Kidney (tissue), 14 donors: ENCODE measurements around the gene NTRK1. TPM values are rescaled to one million over a fixed set of nuclear protein-coding genes. Genes with fewer than 3 reads are reported as not detected.

Experiments
- DNase-seq, 5 donors: peaks; one replicate each; pipeline ENCODE4 v3.0.0-alpha.2; 2013 to 2020
- FAIRE-seq: peaks from 2 replicates; lab custom pipeline; 2012; peaks lifted over from hg19 to GRCh38; lab: Jason Lieb, UNC
- H3K27ac ChIP-seq, 2 donors: one replicate each; pipeline ENCODE4 v1.7.0; 2013; ENCODE audit warnings: low read depth in 2 of 2, low read length in 2 of 2, inconsistent platforms in 1 of 2
- H3K27me3 ChIP-seq: one replicate; pipeline ENCODE4 v1.7.1; 2013; ENCODE audit warnings: low read length, inconsistent platforms; ENCODE audit not compliant: control insufficient read depth, insufficient read depth
- H3K36me3 ChIP-seq, 3 donors: one replicate each; pipeline versions ENCODE4 v1.7.0 to v1.7.1; 2013; ENCODE audit warnings: low read length in 3 of 3, control low read depth in 1 of 3, inconsistent platforms in 1 of 3; ENCODE audit not compliant: insufficient read depth in 3 of 3, control insufficient read depth in 2 of 3
- H3K4me1 ChIP-seq, 3 donors: one replicate each; pipeline versions ENCODE4 v1.7.0 to v1.7.1; 2013; ENCODE audit warnings: low read length in 3 of 3, inconsistent platforms in 1 of 3, low read depth in 1 of 3; ENCODE audit not compliant: control insufficient read depth in 2 of 3, insufficient read depth in 2 of 3
- H3K4me3 ChIP-seq, 3 donors: one replicate each; pipeline versions ENCODE4 v1.7.0 to v1.8.1; 2013; ENCODE audit warnings: low read length in 3 of 3, control low read depth in 1 of 3, inconsistent platforms in 1 of 3
- H3K9ac ChIP-seq, 3 donors: one replicate each; pipeline versions ENCODE4 v1.7.0 to v1.7.1; 2013; ENCODE audit warnings: low read length in 3 of 3, control low read depth in 1 of 3, inconsistent platforms in 1 of 3
- H3K9me3 ChIP-seq, 3 donors: one replicate each; pipeline versions ENCODE4 v1.7.0 to v1.7.1; 2013; ENCODE audit warnings: low read length in 3 of 3, control low read depth in 1 of 3, inconsistent platforms in 1 of 3; ENCODE audit not compliant: control insufficient read depth in 2 of 3, insufficient read depth in 1 of 3
- CTCF ChIP-seq: IDR thresholded peaks from 3 replicates; pipeline ENCODE4 v1.5.1; 2012; ENCODE audit warnings: mild to moderate bottlenecking, moderate library complexity, borderline replicate concordance; ENCODE audit not compliant: insufficient read depth; ENCODE audit errors: extremely low read depth
- intact Hi-C: fragments of 100-400 bp; cut with DNase I; formaldehyde crosslinking; loops from one replicate; pipeline ENCODE4 v1.11.1; 2022
- polyA plus RNA-seq: library from polyadenylated mRNA; stranded (reverse); fragments of 350-450 nt; fragmentation: Illumina TruSeq; extraction: RNeasy Lipid Tissue Mini Kit (QIAGEN cat#74804); gene quantifications from one replicate; pipeline ENCODE4 v1.2.3, GENCODE V29; 2014; ENCODE audit warnings: low read depth, low replicate concordance; ENCODE audit not compliant: insufficient read depth
- total RNA-seq: library from RNA; stranded (reverse); fragmentation: NEBNext Ultra II Directional; extraction: Animal tissue kit (Norgen Biotek cat#: 25700); gene quantifications from one replicate; pipeline ENCODE4 v1.2.1, GENCODE V29; 2021
- donor health status: control.
- donor health status: control.
- donor health status: control.
- donor health status: control.
- donor health status: control.
- donor health status: DM: yes; HTN: yes; CAD: no.
- donor health status: Normal renal cell carcinoma (clear cell type).

NTRK1 gene
- total and polyA plus RNA-seq, 2 donors from 2014 or later = 1.0 to 1.3 TPM

- Histone ChIP-seq H3K4me1 (no peaks in the 10 kb centered on the region), H3K27me3 (no peaks in the 10 kb centered on the region), H3K27ac (no peak overlapping the region), H3K4me3 (no peak overlapping the region), H3K9me3 (no peaks in the 10 kb centered on the region), H3K36me3 (peaks cover 0 to 4% (median 3%) of the 10 kb centered on the region in 3 donors), H3K9ac (no peak overlapping the region)
- TF ChIP-seq CTCF = no peak
- FAIRE-seq (no peak), DNase-seq (peak in 4 of 5 donors; percentile 60 to 76 (median 68))
- intact Hi-C loops = no loop called here
Measured at GRCh38 chr1:156912861-156913808, 52.5 kb downstream of the NTRK1 start.

DNA sequence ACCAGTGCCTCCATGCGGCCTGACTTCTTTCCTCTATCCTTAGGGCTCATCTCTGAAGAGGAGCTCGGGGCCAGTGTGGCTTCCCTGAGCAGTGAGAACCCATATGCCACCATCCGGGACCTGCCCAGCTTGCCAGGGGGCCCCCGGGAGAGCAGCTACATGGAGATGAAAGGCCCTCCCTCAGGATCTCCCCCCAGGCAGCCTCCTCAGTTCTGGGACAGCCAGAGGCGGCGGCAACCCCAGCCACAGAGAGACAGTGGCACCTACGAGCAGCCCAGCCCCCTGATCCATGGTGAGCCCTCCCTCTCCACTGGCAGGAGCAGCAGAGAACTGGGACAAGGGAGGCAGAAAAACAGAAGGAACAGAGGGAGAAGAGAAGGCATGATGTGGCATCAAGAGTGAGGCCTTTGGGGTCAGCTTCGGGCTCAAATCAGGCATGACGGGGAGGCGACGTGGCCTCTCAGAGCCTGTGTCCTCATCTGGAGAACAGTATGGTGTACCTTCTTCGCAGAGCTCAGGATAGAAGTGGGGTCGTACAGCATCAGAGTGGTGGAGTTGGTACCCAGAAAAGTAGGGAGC is 53.2 kb downstream of the NTRK1 start:
- intact Hi-C loops = no loop called here
- no peak overlapping the region for H3K9ac ChIP-seq
- no peak for TF ChIP-seq CTCF
- no peaks in the 10 kb centered on the region for H3K9me3 ChIP-seq
- no peaks in the 10 kb centered on the region for H3K4me1 ChIP-seq
- DNase-seq = no peak
- H3K27ac ChIP-seq = no peak overlapping the region
- H3K27me3 ChIP-seq = no peaks in the 10 kb centered on the region
- peaks cover 0 to 4% (median 3%) of the 10 kb centered on the region in 3 donors for H3K36me3 ChIP-seq
- no peak overlapping the region for H3K4me3 ChIP-seq
- no peak for FAIRE-seq

GRCh38 chr1:156914440-156914856 is 53.8 kb downstream of the NTRK1 start:
- Histone ChIP-seq H3K27ac (no peak overlapping the region), H3K4me3 (no peak overlapping the region), H3K9me3 (no peaks in the 10 kb centered on the region), H3K9ac (no peak overlapping the region), H3K27me3 (no peaks in the 10 kb centered on the region), H3K4me1 (no peaks in the 10 kb centered on the region), H3K36me3 (peaks cover 0 to 4% (median 3%) of the 10 kb centered on the region in 3 donors)
- DNase-seq (no peak), FAIRE-seq (no peak)
- TF ChIP-seq CTCF = no peak
- intact Hi-C loops = no loop called here
